ENCODE measurements around the gene SAT1.

The SAT1 gene

GRCh38 chrX:23779025-23779424 lies 3.9 kb upstream of the SAT1 start:
- no peak for DNase-seq

GRCh38 chrX:23782455-23782854 lies 518 bp upstream of the SAT1 start:
- DNase-seq = no peak

GRCh38 chrX:23783589-23784469 lies 856 bp downstream of the SAT1 start:
- no peak for DNase-seq

GRCh38 chrX:23784470-23785331 lies 1.7 kb downstream of the SAT1 start:
- no peak for DNase-seq

- DNase-seq = no peak
Measured at GRCh38 chrX:23785580-23785979, 2.6 kb downstream of the SAT1 start.

- no peak for DNase-seq
Measured at GRCh38 chrX:23786268-23786815, 3.4 kb downstream of the SAT1 start.

- no peak for DNase-seq
Measured at GRCh38 chrX:23787745-23788118, 4.8 kb downstream of the SAT1 start.

- no peak for DNase-seq
Measured at GRCh38 chrX:23788521-23788920, 5.5 kb downstream of the SAT1 start.

GRCh38 chrX:23788946-23789345 lies 6.0 kb downstream of the SAT1 start:
- no peak for DNase-seq

- DNase-seq = no peak
Measured at GRCh38 chrX:23789386-23790154, 6.6 kb downstream of the SAT1 start.

- no peak for DNase-seq
Measured at GRCh38 chrX:23790155-23790497, 7.2 kb downstream of the SAT1 start.

GRCh38 chrX:23792861-23793553 lies 10.0 kb downstream of the SAT1 start:
- no peak for DNase-seq

- no peak for DNase-seq
Measured at GRCh38 chrX:23795221-23795620, 12.2 kb downstream of the SAT1 start.

- no peak for DNase-seq
Measured at GRCh38 chrX:23797371-23798128, 14.6 kb downstream of the SAT1 start.

- no peak for DNase-seq
Measured at GRCh38 chrX:23799469-23800065, 16.6 kb downstream of the SAT1 start.

- no peak for DNase-seq
Measured at GRCh38 chrX:23802431-23802830, 19.5 kb downstream of the SAT1 start.

- DNase-seq = no peak
Measured at GRCh38 chrX:23803931-23804381, 21.0 kb downstream of the SAT1 start.

- DNase-seq = no peak
Measured at GRCh38 chrX:23804578-23804977, 21.6 kb downstream of the SAT1 start.

GRCh38 chrX:23805389-23805788 lies 22.4 kb downstream of the SAT1 start:
- DNase-seq = no peak

GRCh38 chrX:23810279-23810678 lies 27.3 kb downstream of the SAT1 start:
- DNase-seq = no peak

GRCh38 chrX:23811108-23811651 lies 28.2 kb downstream of the SAT1 start:
- no peak for DNase-seq

Data from 8988T (cell line).